IMR-90 (cell line): ENCODE measurements around the gene ATP2B2. TPM values are rescaled to one million over a fixed set of nuclear protein-coding genes. Genes with fewer than 3 reads are reported as not detected.

Experiments used
- ATAC-seq: fragments of 200-7000 bp; cut with Tn5 transposase; 2 replicates; pipeline ENCODE4 v1.9.1; 2020; ENCODE audit warnings: low read depth, mild to moderate bottlenecking, moderate library complexity
- BruUV-seq: library from RNA; stranded (reverse); fragments of 400-500 nt; replicated peaks from 2 replicates; lab custom pipeline; 2021; lab: Mats Ljungman, UMichigan
- CTCF ChIA-PET: fragments of 300-600 bp; formaldehyde crosslinking; extraction: SDS; loops from one replicate; lab custom pipeline; 2021; ENCODE audit warnings: antibody characterized with exemption; lab: Yijun Ruan, JAX
- POLR2A ChIA-PET: fragments of 300-600 bp; sonication (Branson Sonifier 250); formaldehyde crosslinking; loops from one replicate; lab custom pipeline; 2022; ENCODE audit warnings: antibody characterized with exemption; ENCODE audit not compliant: unreplicated experiment; lab: Charles Lee
- DNase-seq: peaks from one replicate; pipeline ENCODE4 v3.0.0; 2013
- H2AFZ ChIP-seq: replicated peaks from 2 replicates; pipeline ENCODE3; 2013; ENCODE audit warnings: low read length, mild to moderate bottlenecking; ENCODE audit not compliant: poor library complexity
- H2AK5ac ChIP-seq: 2 replicates; pipeline ENCODE4 v1.6.1; 2013; ENCODE audit warnings: low read depth, low read length, inconsistent platforms
- H2AK9ac ChIP-seq: replicated peaks from 2 replicates; pipeline ENCODE3; 2013; ENCODE audit warnings: mild to moderate bottlenecking, low read depth, low read length, moderate library complexity; ENCODE audit not compliant: poor library complexity
- H2BK120ac ChIP-seq: 2 replicates; pipeline ENCODE4 v1.6.1; 2013; ENCODE audit warnings: low read depth, low read length, inconsistent platforms
- H2BK15ac ChIP-seq: 3 replicates; pipeline ENCODE4 v1.6.1; 2013; ENCODE audit warnings: low read depth, low read length, inconsistent platforms
- H2BK20ac ChIP-seq: 2 replicates; pipeline ENCODE4 v1.6.1; 2013; ENCODE audit warnings: low read depth, mild to moderate bottlenecking, inconsistent platforms, low read length, moderate library complexity
- H2BK5ac ChIP-seq: 2 replicates; pipeline ENCODE4 v1.6.1; 2013; ENCODE audit warnings: mild to moderate bottlenecking, low read depth, low read length, inconsistent platforms; ENCODE audit not compliant: poor library complexity, severe bottlenecking
- H3K14ac ChIP-seq: replicated peaks from 2 replicates; pipeline ENCODE4 v1.6.1; 2013; ENCODE audit warnings: low read depth, low read length, inconsistent platforms
- H3K18ac ChIP-seq: 2 replicates; pipeline ENCODE4 v1.6.1; 2013; ENCODE audit warnings: low read depth, low read length, control low read depth
- H3K23ac ChIP-seq: 2 replicates; pipeline ENCODE4 v1.6.1; 2013; ENCODE audit warnings: low read depth, low read length, inconsistent platforms
- H3K27ac ChIP-seq: 2 replicates; pipeline ENCODE4 v1.5.1; 2013; ENCODE audit warnings: mild to moderate bottlenecking, control low read depth, low read length; ENCODE audit not compliant: insufficient read depth
- H3K27me3 ChIP-seq: 2 replicates; pipeline ENCODE4 v1.6.1; 2013; ENCODE audit warnings: low read length; ENCODE audit not compliant: control insufficient read depth, insufficient read depth
- H3K36me3 ChIP-seq: 2 replicates; pipeline ENCODE4 v1.6.1; 2013; ENCODE audit warnings: low read length, mixed read lengths; ENCODE audit not compliant: control insufficient read depth, insufficient read depth
- H3K4ac ChIP-seq: 2 replicates; pipeline ENCODE4 v1.6.1; 2013; ENCODE audit warnings: low read depth, low read length, inconsistent platforms
- H3K4me1 ChIP-seq: 2 replicates; pipeline ENCODE4 v1.6.1; 2013; ENCODE audit warnings: low read length, mixed read lengths; ENCODE audit not compliant: control insufficient read depth, insufficient read depth
- H3K4me2 ChIP-seq: 2 replicates; pipeline ENCODE4 v1.6.1; 2013; ENCODE audit warnings: low read depth, mild to moderate bottlenecking, control low read depth, low read length, moderate library complexity
- H3K4me3 ChIP-seq: 2 replicates; pipeline ENCODE4 v1.5.1; 2013; ENCODE audit warnings: low read depth, mild to moderate bottlenecking, control low read depth, low read length, moderate library complexity; ENCODE audit not compliant: insufficient read depth
- H3K56ac ChIP-seq: 2 replicates; pipeline ENCODE4 v1.6.1; 2013; ENCODE audit warnings: low read length, inconsistent platforms; ENCODE audit not compliant: insufficient read depth; ENCODE audit errors: extremely low read depth
- H3K79me1 ChIP-seq, 2 experiments: 2 replicates each; pipeline ENCODE4 v1.6.1; 2013; ENCODE audit warnings: low read length in 2 of 2, inconsistent platforms in 1 of 2, low read depth in 1 of 2
- H3K9ac ChIP-seq: 2 replicates; pipeline ENCODE4 v1.6.1; 2013; ENCODE audit warnings: low read depth, low read length, control low read depth
- H3K9me1 ChIP-seq: 2 replicates; pipeline ENCODE4 v1.6.1; 2013; ENCODE audit warnings: low read length, inconsistent platforms; ENCODE audit not compliant: insufficient read depth
- H3K9me3 ChIP-seq: 2 replicates; pipeline ENCODE4 v1.6.1; 2013; ENCODE audit warnings: low read length; ENCODE audit not compliant: control insufficient read depth, insufficient read depth
- H4K20me1 ChIP-seq: 2 replicates; pipeline ENCODE4 v1.6.1; 2013; ENCODE audit warnings: low read length, inconsistent platforms; ENCODE audit not compliant: insufficient read depth
- H4K5ac ChIP-seq: 2 replicates; pipeline ENCODE4 v1.6.1; 2013; ENCODE audit warnings: mild to moderate bottlenecking, low read depth, low read length, control low read depth
- H4K8ac ChIP-seq, 2 experiments: 2 replicates each; pipeline ENCODE4 v1.6.1; 2013; ENCODE audit warnings: low read depth in 2 of 2, low read length in 2 of 2, control low read depth in 1 of 2, inconsistent platforms in 1 of 2
- H4K91ac ChIP-seq: 2 replicates; pipeline ENCODE4 v1.6.1; 2013; ENCODE audit warnings: low read depth, low read length, inconsistent platforms; ENCODE audit not compliant: insufficient read depth
- CEBPB ChIP-seq: IDR thresholded peaks from 2 replicates; pipeline ENCODE4 v1.6.1; 2012; ENCODE audit warnings: low read depth, low read length, improper control_type of control experiment
- CHD1 ChIP-seq: IDR thresholded peaks from 2 replicates; pipeline ENCODE4 v1.6.1; 2012; ENCODE audit warnings: low read depth, low read length, improper control_type of control experiment
- FOS ChIP-seq: fragments of 150-350 bp; IDR thresholded peaks from 2 replicates; pipeline ENCODE4 v1.6.1; 2016; ENCODE audit warnings: low read depth, low read length
- MAFK ChIP-seq: IDR thresholded peaks from 2 replicates; pipeline ENCODE4 v1.6.1; 2012; ENCODE audit warnings: low read depth, low read length, improper control_type of control experiment
- MAZ ChIP-seq: IDR thresholded peaks from 2 replicates; pipeline ENCODE4 v1.6.1; 2012; ENCODE audit warnings: low read depth, mild to moderate bottlenecking, low read length, improper control_type of control experiment, moderate library complexity, borderline replicate concordance
- MXI1 ChIP-seq: IDR thresholded peaks from 2 replicates; pipeline ENCODE4 v1.6.1; 2012; ENCODE audit warnings: low read depth, mild to moderate bottlenecking, low read length, moderate library complexity, borderline replicate concordance
- NFE2L2 ChIP-seq: fragments of 150-350 bp; IDR thresholded peaks from 2 replicates; pipeline ENCODE4 v1.6.1; 2016; ENCODE audit warnings: low read depth, mild to moderate bottlenecking, low read length
- POLR2A ChIP-seq: IDR thresholded peaks from 2 replicates; pipeline ENCODE4 v1.6.1; 2012; ENCODE audit warnings: mild to moderate bottlenecking, low read depth, low read length
- RCOR1 ChIP-seq: IDR thresholded peaks from 2 replicates; pipeline ENCODE4 v1.6.1; 2012; ENCODE audit warnings: mild to moderate bottlenecking, low read length, improper control_type of control experiment; ENCODE audit not compliant: insufficient replicate concordance
- RFX5 ChIP-seq: IDR thresholded peaks from 2 replicates; pipeline ENCODE4 v1.8.0; 2012; ENCODE audit warnings: low read depth, mild to moderate bottlenecking, low read length, moderate library complexity
- SMC3 ChIP-seq: fragments of 150-350 bp; IDR thresholded peaks from 2 replicates; pipeline ENCODE4 v1.6.1; 2016; ENCODE audit warnings: low read depth, mild to moderate bottlenecking, antibody characterized with exemption, low read length, moderate library complexity
- WGBS, 2 experiments: methylation state at CpG; one replicate each; pipeline versions ENCODE4 v1.1.5 to v1.1.7; 2013; ENCODE audit warnings: missing lambda C conversion rate in 2 of 2; ENCODE audit not compliant: insufficient read length in 1 of 2; ENCODE audit errors: extremely low coverage in 2 of 2; 5-methylcytosine and 5-hydroxymethylcytosine counted together
- dilution Hi-C: fragments of 300-500 bp; cut with HindIII; formaldehyde crosslinking; loops from one replicate; pipeline ENCODE4 v1.14.3; 2018; ENCODE audit warnings: low sequenced_read_pairs; ENCODE audit not compliant: unreplicated experiment
- in situ Hi-C: fragments of 300-500 bp; cut with MboI; formaldehyde crosslinking; loops from 3 replicates; pipeline ENCODE4 v1.14.3; 2019; ENCODE audit warnings: low sequenced_read_pairs, inconsistent platforms, mixed read lengths
- intact Hi-C: fragments of 100-400 bp; cut with micrococcal nuclease; formaldehyde crosslinking; loops from 2 replicates; pipeline ENCODE4 v1.10.0; 2022
- polyA plus RNA-seq, 3 experiments: library from polyadenylated mRNA; depleted of rRNA; stranded (reverse); fragments of >200 nt; gene quantifications; 2 replicates each; pipeline ENCODE4 v1.2.3, GENCODE V29; 2012; ENCODE audit warnings: low replicate concordance in 1 of 3
- total RNA-seq: library from RNA; depleted of rRNA; stranded (reverse); fragments of >200 nt; gene quantifications from 2 replicates; pipeline ENCODE4 v1.2.3, GENCODE V29; 2012
- TF ChIP-seq, protein P1 (sequence below): fragments of 150-350 bp; IDR thresholded peaks from 2 replicates; pipeline ENCODE4 v1.6.1; 2016; ENCODE audit warnings: low read depth, mild to moderate bottlenecking, low read length, moderate library complexity, borderline replicate concordance
- TF ChIP-seq, protein P2 (sequence below): conservative IDR thresholded peaks from 2 replicates; pipeline ENCODE4 v1.5.1; 2012; ENCODE audit warnings: mild to moderate bottlenecking, low read depth, low read length, improper control_type of control experiment

The ATP2B2 gene
- total and polyA plus RNA-seq, 2 of the 4 experiments (the other 2 are of a cell fraction), result under 0.01 to 0.02 TPM

DNA sequence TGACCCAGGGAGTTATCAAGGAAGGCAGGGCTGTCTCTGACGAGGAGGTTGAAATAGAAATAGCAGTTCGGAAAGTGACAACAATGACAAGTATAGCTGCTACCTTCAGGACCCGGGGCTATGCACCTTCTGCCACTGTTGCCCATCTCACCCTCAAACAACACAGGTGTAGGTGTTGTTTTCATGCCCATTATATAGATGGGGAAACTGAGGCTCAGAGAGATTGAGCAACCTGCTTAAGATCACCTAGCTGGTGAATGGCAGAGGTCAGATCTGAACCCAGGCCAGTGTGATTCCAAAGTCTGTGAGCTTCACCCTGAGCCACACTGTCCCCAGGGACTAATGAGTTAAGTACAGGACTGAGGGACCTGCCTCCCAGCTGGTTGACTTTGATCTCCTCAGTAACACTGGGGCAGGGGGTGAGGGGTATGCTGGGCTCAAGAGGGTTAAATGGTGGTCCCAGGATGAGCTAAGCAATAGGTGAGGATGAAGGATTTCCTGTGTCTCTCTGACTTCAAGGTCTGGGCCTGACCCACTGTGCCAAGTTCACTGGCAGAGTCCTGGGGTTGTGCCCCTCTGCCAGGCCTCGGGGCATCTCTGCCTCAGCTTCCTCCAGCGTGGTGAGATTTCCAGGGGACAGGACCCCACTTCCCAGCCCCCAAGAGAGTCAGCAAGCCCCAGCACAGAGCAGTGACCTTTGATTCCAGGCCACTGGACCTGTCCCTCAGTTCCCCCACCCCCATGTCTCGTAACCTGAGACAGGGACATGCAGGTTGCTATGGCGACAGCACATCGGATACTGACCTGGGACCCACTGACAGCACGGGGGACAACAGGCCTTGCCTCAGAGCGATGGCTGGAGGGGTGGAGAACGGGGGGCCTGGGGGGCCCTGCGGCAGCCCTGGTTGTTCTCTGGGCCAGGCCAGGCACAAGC, 35.0 kb downstream of the ATP2B2 start (continued):
- TF ChIP-seq SMC3, result no peak

DNA sequence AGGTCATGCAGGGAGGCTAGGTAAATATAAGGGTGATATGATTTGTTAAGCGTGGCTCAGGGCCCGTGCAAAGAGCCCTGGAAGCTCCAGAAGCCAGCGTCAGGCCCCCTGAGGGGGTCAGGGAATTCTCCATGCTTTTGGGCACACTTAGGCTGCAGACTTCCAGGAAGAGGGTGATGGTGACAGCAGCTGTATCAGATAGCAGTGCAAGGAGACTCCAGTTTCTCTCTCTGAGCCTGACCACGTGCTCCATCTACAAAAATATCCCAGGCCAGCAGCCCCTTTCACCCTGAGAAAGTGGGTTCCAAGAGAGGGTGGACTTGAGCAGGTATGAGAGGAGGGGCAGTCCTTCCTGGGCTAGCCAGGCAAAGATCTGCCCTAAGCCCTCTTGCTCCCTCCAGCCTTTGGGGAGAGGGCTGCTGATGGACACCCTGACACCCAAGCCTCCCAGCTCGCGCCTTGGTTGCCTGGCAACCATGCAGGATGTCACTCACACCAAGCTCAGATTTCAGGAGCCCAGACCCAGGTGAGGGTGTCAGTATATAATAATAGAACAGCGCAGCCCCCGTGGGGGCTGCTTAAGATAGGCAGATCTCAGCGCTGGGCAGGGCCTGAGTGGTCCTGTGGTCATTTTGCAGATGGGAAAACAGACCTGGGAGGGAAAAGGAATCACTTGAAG, 35.8 kb downstream of the ATP2B2 start:
- Histone ChIP-seq H3K4ac (no peak overlapping the region), H2BK20ac (no peak overlapping the region), H3K79me1 (no peaks in the 10 kb centered on the region), H2BK120ac (no peak overlapping the region), H3K56ac (no peak overlapping the region), H2BK15ac (no peak overlapping the region), H2AK9ac (no peak overlapping the region), H3K4me1 (no peaks in the 10 kb centered on the region), H3K14ac (no peak overlapping the region), H3K9me1 (no peaks in the 10 kb centered on the region), H4K20me1 (no peaks in the 10 kb centered on the region), H2AK5ac (no peak overlapping the region), H3K27me3 (peaks cover 55% of the 10 kb centered on the region), H2AFZ (no peak overlapping the region), H3K36me3 (no peaks in the 10 kb centered on the region), H3K9me3 (no peaks in the 10 kb centered on the region), H3K23ac (no peak overlapping the region), H3K4me3 (no peak overlapping the region), H3K18ac (no peak overlapping the region), H2BK5ac (no peak overlapping the region), H3K4me2 (no peak overlapping the region), H4K5ac (no peak overlapping the region), H4K8ac (no peak overlapping the region), H3K27ac (no peak overlapping the region), H4K91ac (no peak overlapping the region), H3K9ac (no peak overlapping the region)
- dilution Hi-C loops (no loop called here), in situ Hi-C loops (no loop called here), intact Hi-C loops (no loop called here)
- no CpG with 5 or more reads among the region's 9 CpGs for WGBS, 2 experiments
- CTCF ChIA-PET, result no interaction called here
- ATAC-seq (no peak), DNase-seq (no peak)
- TF ChIP-seq FOS, result no peak
- TF ChIP-seq MXI1, result no peak
- no peak for TF ChIP-seq MAZ
- TF ChIP-seq MAFK, result no peak
- TF ChIP-seq RFX5, result no peak
- TF ChIP-seq CEBPB, result no peak
- no peak for TF ChIP-seq CHD1
- TF ChIP-seq, protein P1, sequence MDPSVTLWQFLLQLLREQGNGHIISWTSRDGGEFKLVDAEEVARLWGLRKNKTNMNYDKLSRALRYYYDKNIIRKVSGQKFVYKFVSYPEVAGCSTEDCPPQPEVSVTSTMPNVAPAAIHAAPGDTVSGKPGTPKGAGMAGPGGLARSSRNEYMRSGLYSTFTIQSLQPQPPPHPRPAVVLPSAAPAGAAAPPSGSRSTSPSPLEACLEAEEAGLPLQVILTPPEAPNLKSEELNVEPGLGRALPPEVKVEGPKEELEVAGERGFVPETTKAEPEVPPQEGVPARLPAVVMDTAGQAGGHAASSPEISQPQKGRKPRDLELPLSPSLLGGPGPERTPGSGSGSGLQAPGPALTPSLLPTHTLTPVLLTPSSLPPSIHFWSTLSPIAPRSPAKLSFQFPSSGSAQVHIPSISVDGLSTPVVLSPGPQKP, result no peak
- no peak for TF ChIP-seq NFE2L2
- TF ChIP-seq, protein P2, sequence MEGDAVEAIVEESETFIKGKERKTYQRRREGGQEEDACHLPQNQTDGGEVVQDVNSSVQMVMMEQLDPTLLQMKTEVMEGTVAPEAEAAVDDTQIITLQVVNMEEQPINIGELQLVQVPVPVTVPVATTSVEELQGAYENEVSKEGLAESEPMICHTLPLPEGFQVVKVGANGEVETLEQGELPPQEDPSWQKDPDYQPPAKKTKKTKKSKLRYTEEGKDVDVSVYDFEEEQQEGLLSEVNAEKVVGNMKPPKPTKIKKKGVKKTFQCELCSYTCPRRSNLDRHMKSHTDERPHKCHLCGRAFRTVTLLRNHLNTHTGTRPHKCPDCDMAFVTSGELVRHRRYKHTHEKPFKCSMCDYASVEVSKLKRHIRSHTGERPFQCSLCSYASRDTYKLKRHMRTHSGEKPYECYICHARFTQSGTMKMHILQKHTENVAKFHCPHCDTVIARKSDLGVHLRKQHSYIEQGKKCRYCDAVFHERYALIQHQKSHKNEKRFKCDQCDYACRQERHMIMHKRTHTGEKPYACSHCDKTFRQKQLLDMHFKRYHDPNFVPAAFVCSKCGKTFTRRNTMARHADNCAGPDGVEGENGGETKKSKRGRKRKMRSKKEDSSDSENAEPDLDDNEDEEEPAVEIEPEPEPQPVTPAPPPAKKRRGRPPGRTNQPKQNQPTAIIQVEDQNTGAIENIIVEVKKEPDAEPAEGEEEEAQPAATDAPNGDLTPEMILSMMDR, result no peak
- TF ChIP-seq SMC3, result no peak
- TF ChIP-seq RCOR1, result no peak
- TF ChIP-seq POLR2A, result no peak
- POLR2A ChIA-PET, result no interaction called here
- BruUV-seq, result no TSS peak
